Medulla oblongata (tissue), 1 donor: Measurements from ENCODE around the gene IDI1.

Source experiments
- DNase-seq: peaks from one replicate; pipeline ENCODE4 v3.0.0-alpha.2; 2015; ENCODE audit errors: extremely low spot score

Gene IDI1

DNA sequence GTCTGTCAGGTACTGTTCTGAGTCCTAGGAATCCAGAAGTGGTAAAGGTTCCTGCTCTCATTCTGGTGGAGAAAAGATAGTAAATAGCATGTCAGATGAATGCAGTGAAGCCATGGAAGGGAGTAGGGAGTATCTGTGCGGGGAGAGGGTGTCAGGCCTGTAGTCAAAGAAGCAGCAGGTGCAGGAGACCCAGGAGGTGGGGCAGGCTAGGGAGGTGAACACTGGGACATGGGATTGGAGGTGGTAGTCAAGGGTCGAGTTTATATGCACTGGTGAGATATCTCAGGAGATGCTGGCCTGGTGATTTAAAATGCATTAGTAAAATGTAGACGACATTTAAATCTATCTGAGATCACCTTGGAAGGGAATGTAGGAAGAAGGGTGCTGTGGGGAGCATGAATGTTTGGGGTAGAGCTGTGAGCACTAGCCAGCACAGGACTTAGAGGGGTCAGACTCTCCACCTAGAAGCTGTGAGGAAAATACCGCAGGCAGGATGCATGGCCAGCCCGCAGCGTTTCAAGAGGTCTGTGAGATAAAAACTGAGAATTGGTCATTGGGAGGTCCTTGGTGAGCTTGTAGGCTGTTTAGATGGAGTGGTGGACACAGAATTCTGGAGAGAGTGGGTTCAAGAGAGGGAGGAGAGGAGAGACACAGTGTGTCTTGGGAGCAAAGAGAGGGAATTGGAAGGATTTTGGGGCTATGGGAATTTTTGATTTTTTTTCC, 53.9 kb downstream of the IDI1 start:
- DNase-seq, result no peak

DNA sequence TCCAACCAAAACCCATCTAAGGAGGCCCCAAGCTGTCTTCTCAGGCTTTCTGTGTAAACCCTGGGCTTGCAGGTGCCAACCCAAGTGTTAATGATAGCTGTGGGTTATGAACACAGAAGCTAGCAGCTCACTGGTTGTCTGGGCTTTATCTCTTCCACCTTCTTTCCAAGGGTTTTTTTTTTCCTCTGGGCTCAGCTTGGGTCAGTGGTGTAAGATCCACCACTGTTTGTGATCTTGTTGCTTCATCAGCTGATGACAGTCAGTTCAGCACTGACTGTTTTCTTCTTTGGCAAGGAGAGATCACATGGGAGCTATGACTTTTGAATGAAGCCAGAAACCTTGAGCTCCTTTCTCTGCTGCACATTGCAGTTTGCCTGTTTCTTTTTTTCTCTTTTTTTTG, 56.0 kb downstream of the IDI1 start:
- DNase-seq, result peak; percentile 18

DNA sequence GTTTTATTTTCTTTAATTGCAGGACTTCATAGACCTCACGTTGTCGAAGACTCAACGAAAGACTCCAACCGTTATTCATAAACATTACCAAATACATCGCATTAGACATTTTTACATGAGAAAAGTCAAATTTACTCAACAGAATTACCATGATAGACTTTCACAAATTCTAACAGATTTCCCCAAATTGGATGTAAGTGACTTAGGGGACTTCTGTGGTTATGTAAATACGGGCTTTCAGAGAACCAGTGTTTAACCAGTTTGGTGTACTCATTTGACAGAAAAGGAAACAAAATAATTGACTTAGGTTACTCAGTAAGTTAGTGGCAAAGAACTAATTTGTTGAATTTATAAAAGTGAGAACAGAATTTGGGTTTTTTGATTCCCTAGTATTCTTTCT, 56.5 kb downstream of the IDI1 start:
- DNase-seq, result no peak

DNA sequence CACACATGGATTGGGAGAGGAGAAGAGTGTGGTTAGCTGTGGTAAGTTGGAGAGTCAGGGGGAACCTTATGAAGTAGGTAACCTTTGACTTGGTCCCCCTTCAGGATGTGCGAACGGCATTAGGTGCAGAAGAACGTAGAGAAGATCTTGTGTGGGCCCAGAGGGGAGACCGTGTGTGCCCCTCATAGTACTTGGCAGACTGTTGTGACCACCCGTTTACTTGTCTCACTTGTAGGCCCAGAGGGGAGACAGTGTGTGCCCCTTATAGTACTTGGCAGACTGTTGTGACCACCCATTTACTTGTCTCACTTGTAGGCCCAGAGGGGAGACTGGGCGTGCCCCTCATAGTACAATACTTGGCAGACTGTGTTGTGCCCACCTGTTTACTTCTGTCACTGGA, 58.1 kb downstream of the IDI1 start:
- no peak for DNase-seq
